Renal cortical epithelial cell (primary cell): ENCODE results near the gene DDX54. TPM values are rescaled to one million over a fixed set of nuclear protein-coding genes. Genes with fewer than 3 reads are reported as not detected.
"Not testable (repeated sequence)": the region's sequence is repeated elsewhere in the genome, so short reads cannot be mapped to it uniquely, and the experiment has no call there.

Experiments used
- DNase-seq: peaks from one replicate; pipeline ENCODE4 v3.0.0-alpha.2; 2011; ENCODE audit warnings: low read depth
- total RNA-seq: library from RNA; depleted of rRNA; stranded (reverse); fragments of >200 nt; gene quantifications from 2 replicates; pipeline ENCODE4 v1.2.3, GENCODE V29; 2014

The DDX54 gene
- total RNA-seq, 1 donor from 2014 or later: 32.2 TPM

GRCh38 chr12:113216027-113216426 lies 30.7 kb upstream of the DDX54 start:
- DNase-seq: no peak

DNA sequence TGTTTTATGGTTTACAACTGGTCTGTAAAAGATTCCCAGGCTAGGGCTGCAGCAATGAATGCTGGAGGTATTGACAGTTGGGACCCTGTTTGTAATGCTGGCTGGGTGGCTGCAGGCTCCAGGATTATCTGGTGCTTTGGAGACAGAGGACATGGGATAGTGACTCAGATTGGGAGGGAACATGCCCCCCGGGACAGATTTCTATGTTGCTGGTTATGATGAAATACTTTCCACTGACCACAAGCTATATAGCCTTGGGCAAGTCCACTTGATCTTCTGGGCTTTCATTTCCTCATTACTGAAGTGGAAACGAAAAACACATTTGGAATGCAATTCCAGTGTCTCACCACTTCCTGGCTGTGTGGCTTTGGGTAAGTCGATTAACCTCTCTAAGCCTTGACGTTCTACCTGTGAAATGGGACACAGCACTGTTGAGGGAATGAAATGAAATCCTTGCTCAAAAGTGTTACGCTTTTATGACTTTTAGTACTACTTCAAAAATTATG lies 29.7 kb upstream of the DDX54 start:
- DNase-seq: peak; percentile 100

DNA sequence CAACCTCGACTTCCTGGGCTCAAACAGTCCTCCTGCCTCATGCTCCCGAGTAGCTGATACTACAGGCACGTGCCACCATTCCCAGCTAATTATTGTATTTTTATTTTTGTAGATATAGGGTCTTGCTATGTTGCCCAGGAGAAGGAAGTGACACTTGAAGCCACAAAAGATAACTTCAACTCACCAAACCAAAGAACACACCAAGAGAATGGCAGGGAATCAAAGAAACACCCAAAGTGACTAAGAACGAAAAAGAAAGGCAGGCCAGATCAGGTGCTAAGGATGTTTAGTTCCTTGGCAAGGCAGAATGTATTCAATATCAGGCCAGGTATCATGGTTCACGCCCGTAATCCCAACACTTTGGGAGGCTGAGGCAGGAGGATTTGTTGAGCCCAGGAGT lies 25.9 kb upstream of the DDX54 start:
- no peak for DNase-seq

- no peak for DNase-seq
These were observed 23.0 kb upstream of the DDX54 start for GRCh38 chr12:113208041-113208934.

GRCh38 chr12:113207613-113208040 lies 22.3 kb upstream of the DDX54 start:
- DNase-seq: no peak

DNA sequence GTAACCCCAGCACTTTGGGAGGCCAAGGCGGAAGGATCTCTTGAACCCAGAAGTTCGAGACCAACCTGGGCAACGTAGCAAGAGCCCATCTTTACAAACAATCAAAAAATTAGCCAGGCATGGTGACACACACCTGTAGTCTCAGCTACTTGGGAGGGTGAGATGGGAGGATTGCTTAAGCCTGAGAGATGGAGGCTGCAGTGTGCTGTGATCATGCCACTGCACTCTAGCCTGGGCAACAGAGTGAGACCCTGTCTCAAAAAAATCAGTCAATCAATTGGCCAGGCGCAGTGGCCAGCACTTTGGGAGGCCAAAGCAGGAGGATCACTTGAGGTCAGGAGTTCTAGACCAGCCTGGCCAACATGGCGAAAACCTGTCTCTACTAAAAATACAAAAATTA lies 21.5 kb upstream of the DDX54 start:
- not testable (repeated sequence) for DNase-seq

GRCh38 chr12:113204804-113205203 lies 19.5 kb upstream of the DDX54 start:
- DNase-seq: peak; percentile 94

DNA sequence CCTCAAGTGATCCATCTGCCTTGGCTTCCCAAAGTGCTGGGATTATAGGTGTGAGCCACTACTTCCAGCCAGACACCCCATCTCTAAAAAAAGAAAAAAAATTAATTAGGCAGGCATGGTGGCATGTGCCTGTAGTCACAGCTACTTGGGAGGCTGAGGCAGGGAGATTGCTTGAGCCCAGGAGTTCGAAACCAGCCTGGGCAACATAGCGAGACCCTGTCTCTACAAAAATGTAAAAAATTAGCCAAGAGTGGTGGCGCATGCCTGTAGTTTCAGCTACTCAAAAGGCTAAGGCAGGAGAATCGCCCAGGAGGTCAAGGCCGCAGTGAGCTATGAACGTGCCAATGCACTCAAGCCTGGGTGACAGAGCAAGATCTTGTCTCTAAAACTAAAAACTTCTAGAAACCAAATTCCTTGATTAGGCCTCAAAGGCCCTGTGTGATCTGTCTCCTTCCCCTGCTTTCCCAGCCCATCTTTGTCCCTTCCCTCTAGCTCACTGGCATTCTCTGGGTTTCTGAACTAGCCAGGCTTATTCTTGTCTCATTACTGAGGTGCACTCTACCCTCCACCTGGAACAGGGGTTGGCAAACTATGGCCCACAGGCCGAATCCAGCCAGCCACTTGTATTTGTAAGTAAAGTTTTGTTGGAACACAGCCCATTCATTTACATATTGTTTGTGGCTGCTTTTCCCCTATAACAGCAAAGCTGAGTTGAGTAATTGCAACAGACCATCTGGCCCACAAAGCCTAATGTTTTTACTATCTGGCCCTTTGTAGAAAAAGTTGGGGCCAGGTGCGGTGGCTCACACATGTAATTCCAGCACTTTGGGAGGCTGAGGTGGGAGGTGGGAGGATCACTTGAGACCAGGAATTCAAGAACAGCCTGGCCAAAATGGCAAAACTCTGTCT lies 18.8 kb upstream of the DDX54 start:
- peak; percentile 91 for DNase-seq

GRCh38 chr12:113202300-113203075 lies 17.2 kb upstream of the DDX54 start:
- DNase-seq: no peak

DNA sequence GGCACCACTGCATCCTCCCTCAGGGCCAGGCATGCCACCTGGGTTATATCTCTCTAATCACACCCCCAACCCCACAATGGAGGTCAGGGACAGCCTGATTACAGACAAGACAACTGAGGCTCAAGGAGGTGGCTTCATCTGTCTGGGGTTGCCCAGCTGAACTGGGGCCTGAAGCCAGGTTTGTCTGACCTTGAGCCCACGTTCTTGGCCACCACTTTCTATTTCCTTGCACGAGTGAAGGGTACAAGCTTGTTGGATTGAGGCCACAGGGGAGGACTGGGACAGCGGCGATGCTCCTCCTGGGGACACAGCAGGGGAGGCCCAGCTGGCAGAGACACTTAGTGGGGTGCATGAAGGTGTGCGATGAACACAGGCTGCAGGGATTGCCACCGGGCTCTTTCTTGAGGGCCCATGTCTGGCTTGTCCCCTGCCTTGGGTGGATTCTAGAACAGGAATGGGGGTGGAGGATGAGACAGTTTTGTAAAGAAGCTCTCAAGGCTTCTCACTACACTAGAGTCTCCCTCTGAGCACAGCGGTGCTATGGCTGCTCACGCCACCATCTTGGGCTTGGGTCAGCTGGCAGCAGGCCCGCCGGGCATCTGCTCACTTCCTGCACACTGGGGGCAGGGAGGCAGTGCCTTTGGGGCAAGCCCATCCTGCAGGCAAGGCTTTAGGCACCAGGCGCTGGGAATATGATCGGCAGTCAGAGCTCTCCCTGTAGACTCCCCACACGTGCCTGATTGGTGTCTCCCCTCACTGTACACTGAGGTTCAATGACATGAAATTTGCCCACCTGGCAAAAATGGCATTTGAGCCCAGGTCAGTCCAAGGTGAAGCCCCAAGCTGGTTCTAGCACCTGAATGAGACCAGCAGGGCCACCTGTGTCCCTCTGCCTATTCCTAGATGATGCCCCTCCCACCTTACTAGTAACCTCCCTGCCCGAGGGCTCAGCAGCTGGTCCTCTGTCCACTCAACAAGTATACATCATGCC lies 16.2 kb upstream of the DDX54 start:
- DNase-seq: no peak

DNA sequence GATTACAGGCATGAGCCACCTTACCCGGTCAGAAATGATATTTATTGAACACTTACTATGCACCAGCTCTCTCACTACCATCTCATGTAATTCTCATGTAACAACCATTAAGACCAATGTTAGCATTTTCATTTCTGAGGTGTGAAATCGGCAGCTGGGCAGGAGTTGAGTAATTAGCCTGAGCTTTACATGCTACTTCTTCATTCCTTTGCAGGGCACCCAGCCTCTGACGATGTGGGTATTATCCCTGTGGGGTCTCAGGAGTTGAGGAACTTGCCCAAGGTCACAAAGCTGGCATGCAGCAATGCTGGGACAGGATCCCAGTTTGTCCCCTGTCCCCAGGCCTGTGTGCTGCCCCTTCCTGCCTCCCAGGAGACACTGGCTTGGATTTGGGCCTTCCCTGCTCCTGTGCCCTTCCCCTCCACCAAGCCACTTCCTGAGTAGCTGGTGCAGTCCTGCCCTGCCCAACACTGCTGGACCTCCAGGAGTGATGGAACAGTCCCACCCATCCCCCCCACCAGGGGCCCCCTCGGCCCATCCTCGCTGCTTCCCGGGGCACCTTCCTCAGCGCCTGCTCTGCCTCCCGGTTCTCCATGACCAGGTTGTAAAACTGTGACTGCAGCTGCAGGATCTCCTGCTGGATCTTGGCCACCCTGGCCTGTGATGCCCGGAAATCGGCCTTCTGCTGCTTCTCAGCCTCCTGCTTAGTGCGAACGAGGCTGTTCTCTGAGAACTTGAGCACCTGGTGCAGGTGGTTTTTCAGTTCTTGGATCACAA lies 14.9 kb upstream of the DDX54 start:
- DNase-seq: no peak

GRCh38 chr12:113198296-113198695 lies 13.0 kb upstream of the DDX54 start:
- DNase-seq: peak; percentile 77

DNA sequence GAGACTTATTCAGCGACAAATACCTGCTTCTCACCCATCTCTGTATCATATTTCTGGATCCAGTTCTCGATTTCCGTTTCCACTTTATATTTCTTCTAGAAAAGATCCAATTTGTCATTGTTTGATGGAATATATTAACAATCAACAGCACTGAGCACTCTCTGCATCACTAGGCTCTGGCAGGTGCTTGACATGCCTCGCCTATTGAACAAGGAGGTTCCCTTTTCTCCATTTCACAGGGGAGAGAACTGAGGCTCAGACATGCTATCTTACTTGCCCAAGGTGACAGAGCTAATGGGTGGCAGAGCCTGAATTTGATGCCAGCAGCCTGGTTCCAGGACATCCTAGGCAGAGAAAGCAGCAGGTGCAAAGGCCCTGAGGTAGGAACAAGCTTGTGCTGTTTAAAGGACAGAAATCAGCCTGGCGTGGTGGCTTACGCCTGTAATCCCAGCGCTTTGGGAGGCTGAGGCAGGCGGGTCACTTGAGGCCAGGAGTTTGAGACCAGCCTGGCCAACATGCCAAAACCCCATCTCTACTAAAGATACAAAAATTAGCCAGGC lies 12.3 kb upstream of the DDX54 start:
- DNase-seq: no peak

GRCh38 chr12:113196990-113197389 lies 11.7 kb upstream of the DDX54 start:
- DNase-seq: peak; percentile 72

GRCh38 chr12:113196582-113196981 lies 11.3 kb upstream of the DDX54 start:
- no peak for DNase-seq

DNA sequence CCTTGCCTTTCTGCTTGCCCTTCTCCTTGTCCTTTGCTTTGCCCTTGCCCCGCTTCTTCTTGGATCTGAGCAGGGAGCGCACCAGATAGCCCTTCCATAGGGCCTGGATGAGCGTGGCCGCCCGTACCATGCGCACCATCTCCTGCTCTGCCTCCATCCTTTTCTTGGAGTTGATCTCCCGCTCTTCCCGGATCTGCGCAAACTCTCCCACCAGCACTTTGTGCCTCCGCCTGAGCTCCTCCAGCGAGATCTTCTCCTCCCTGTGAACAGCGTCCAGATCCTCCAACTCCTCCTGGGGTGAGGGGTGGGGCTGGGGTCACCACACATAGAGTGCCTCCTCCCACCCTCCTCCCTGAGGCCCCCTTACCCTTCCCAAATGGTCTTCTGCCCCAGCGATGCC lies 10.3 kb upstream of the DDX54 start:
- DNase-seq: no peak

DNA sequence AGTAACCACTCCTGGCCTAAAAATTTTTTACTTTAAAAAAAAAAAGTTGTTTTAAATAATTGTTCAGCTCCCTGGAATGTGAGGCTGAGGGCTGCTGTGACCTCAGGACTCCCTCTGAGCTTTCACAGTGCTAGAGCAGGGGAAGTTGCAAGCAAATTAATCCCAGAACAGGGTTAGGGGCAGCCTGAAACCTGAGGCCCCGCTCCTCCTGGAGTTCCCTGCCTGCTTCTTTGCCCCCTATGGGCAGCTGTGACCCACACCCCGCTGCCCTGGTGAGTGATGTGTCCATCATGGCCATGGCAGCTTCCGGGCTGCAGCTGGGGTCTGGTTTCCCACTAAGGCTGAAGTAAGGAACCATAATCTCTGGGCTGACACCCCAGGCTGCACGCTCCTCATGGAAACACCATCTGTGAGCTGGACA lies 9.7 kb upstream of the DDX54 start:
- peak; percentile 72 for DNase-seq

DNA sequence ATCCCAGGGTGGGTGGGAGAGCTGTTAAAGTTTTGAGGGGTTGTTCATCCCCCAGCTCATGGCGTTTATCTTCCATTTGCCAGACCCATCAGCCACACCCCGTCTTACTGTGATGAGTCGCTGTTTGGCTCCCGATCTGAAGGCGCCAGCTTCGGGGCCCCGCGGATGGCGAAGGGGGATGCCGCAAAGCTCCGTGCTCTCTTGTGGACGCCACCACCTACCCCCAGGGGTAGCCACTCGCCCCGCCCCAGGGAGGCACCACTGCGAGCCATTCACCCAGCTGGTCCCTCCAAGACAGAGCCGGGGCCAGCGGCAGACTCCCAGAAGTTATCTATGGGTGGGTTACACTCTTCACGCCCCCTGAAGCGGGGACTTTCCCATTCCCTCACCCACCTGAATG lies 5.9 kb upstream of the DDX54 start:
- DNase-seq: no peak

GRCh38 chr12:113190761-113191160 lies 5.5 kb upstream of the DDX54 start:
- DNase-seq: peak; percentile 56
